Peyer's patch (tissue), 4 donors: ENCODE measurements around the gene NTRK2.

Experiments used
- POLR2A ChIP-seq, 2 donors: fragments of 450-650 bp; IDR thresholded peaks; one replicate each; pipeline ENCODE4 v1.5.1; 2017; ENCODE audit warnings: antibody characterized with exemption in 2 of 2, mild to moderate bottlenecking in 2 of 2, moderate library complexity in 2 of 2
- TF ChIP-seq, protein P1 (sequence below), 6 experiments: fragments of 450-650 bp in 4 of 6; fragments of 200-600 bp in 2 of 6; sonication (generic) in 1 of 6; IDR thresholded peaks; one replicate each; pipeline ENCODE4 v1.5.1; 2017 to 2019; ENCODE audit warnings: antibody characterized with exemption in 6 of 6, mild to moderate bottlenecking in 3 of 6, moderate library complexity in 1 of 6

DNA sequence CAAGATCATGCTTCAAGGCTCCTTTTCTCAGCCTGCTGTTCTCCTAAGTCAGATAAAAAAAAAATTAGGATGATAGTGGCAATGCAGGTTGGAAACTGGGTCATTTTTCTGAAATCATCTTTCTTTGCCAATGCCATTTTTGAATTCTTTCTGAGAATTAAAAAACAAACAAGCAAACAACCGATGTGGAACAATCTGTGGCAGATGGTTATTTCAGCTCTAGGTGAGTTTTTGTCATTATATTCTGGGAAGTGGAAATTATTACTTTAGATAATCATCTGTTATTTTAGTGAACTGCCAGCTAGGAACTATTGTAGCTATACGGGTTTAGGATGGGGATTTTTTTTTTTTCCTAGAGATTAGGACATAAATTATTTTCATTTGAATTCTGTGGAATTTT lies 129.7 kb downstream of the NTRK2 start:
- no peak for TF ChIP-seq POLR2A (IDR thresholded peaks at IDR 0.05)
- TF ChIP-seq, protein P1, sequence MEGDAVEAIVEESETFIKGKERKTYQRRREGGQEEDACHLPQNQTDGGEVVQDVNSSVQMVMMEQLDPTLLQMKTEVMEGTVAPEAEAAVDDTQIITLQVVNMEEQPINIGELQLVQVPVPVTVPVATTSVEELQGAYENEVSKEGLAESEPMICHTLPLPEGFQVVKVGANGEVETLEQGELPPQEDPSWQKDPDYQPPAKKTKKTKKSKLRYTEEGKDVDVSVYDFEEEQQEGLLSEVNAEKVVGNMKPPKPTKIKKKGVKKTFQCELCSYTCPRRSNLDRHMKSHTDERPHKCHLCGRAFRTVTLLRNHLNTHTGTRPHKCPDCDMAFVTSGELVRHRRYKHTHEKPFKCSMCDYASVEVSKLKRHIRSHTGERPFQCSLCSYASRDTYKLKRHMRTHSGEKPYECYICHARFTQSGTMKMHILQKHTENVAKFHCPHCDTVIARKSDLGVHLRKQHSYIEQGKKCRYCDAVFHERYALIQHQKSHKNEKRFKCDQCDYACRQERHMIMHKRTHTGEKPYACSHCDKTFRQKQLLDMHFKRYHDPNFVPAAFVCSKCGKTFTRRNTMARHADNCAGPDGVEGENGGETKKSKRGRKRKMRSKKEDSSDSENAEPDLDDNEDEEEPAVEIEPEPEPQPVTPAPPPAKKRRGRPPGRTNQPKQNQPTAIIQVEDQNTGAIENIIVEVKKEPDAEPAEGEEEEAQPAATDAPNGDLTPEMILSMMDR (IDR thresholded peaks at IDR 0.05), result no peak
